ENCODE measurements around the gene GNG8.
"Not testable (repeated sequence)": the region's sequence is repeated elsewhere in the genome, so short reads cannot be mapped to it uniquely, and the experiment has no call there.

Gene GNG8

DNA sequence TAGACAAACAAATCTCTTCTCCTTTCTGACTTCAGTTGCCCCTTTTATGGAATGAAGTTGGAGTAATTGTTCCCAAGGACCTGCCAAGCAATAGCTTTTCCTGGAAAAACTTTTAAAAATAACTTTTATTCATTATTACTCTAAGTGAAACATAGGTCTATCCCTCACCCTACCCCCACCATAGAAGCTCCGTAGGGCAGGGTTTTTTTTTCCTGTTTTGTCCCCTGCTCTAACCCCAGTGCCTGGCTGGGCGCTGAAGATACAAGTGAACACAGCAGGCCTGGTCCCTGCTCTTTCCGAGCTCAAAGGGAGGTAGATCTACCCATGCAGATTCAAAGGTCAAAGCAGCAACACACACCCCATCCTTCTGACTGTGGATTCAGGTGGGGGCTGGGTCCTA is 8.7 kb upstream of the GNG8 start:
- DNase-seq = no peak

DNA sequence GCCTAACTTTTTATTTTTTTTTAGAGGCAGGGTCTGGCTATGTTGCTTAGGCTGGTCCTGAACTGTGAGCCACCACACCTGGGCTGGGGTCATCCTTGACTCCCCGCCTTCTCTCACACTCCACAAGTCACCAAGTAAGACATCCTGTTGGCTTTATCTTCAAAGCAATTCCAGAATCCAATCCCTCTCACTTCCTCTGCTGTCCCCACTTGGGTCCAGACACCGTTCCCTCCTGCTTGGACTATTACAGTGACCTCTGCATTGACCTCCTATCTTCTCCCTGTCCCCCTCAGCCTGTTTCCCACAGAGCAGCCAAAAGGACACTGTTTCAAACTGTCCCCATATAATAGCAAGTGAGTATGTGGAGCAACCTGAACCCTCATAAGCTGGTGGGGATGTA is 4.7 kb upstream of the GNG8 start:
- DNase-seq = no peak

DNA sequence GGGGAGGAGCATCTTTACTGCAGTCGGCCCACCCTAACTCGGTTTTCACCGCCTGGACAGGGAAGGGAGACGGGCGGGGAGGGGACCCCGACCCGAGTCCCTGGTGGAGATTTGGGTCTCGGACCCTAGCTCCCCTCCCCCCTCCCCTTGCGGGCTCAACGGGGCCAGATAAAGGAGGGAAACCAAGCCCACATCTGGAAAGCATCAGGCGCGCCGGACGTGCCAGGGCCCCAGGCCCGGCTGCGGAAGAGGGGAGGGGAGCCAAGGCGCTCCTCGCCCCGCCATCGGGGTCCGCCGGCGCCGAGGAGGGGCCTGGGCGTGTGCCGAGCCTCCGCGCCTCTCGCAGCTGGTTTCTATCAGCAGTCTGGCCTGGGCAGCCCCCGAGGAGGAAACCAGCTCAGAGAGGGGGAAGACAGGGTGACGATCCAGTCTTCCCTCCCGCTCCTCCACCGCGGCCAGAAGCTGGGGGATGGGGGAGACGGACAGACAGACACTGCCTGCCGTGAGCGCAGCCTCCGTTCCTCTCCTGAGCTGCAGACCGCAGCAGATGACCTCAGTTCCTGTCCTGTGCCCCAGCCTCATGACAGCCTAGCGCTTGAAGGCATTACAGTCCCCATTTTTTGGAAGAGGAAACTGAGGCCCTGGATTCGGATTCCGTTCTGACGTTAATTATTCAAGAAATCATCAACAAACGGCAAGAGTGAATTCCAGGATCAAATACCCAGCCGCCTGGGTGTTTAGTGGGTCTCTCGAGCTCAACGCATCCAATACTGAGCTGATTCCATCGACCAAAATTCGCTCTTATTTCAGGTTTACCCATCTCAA is 3.6 kb upstream of the GNG8 start:
- peak; percentile 68 for DNase-seq

DNA sequence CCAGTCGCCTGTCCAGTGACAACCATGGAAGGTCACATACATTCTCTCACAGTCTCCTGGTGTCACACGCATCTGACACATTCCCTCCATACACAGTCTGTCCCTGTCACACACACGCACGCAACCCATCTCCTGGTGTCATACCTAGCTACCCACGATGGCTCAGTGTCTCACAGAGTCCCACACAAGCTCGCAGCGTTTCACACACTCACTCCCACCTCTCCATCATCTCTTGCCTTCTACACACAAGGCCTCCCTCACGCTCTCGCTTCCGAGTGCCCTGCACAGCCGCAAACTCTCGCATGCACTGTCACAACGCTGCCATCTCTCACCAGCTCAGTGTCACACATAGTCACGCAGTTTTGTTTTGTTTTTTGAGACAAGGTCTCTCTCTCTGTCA is 1.2 kb upstream of the GNG8 start:
- no peak for DNase-seq

DNA sequence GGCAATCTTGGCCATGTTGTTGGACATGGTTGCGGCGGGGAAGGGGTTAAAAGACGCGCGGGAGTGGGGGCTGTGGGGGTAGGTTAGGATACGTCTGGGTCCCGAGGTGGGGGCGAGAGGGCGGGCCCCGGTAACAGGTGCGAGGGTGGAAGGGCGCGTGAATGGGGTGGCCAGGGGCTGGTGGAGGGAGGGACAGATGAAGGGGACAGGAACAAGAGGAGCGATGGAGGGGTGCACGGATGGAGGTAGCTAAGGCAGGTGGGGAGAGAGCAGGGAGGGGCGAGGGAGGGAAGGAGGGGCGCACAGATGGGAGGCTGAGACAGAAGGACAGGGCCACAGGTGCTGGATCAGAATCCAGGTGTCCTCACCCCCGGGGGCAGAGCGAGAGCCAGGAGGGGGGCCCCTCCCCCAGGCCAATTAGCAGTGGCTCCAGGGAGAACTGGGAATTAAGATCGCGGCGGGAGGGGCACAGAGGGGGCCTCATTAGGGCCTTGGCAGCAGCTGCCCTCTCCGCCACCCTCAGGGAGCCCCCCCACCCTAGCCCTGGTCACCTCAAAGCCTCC is 1.3 kb downstream of the GNG8 start:
- DNase-seq = peak; percentile 62

DNA sequence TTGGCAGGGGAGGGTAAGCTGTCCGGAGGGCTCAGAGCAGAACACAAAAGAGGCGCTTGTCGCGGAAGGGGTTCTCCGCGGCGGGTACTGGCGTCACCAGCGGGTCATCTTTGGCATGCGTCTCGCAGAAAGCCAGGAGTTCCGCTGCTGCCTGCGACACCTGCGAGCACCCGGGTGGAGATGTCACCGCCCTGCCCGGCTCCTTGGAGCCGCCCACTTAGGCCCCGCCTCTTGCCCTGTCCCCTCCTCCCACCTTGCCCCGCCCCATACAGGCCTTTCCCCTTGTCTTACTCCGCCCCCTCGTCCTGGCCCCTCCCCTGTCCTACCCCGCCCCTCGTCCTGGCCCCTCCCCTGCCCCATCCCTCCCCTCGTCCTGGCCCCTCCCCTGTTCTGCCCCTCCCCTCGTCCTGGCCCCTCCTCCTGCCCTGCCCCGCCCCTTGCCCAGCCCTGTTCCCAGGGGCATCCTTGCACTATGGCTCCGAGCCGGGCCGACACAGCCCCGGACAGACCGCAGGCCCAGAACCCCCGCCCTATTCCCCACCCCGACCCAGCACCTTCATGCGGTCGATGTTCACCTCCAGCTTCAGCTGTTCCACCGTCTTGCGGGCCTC is 1.9 kb downstream of the GNG8 start:
- peak; percentile 97 for DNase-seq

DNA sequence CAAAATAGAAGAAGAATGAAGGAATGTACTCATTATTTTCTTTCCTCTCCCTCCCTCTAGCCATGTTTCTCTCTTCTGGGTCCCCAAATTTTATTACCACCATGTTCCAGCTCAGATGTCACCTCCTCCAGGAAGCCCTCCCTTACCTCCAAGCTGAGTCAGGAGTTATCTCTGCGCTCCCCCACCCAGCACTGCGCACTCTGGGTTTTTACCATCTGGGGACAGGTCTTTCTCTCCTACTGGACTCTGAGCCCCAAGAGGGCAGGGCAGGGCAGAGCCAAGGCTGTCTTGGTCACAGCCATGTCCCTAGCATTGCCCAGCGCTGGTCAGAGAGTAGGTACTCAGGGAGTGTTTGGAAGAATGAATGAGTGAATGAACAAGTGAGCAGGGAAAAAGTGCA is 2.9 kb downstream of the GNG8 start:
- DNase-seq = no peak

DNA sequence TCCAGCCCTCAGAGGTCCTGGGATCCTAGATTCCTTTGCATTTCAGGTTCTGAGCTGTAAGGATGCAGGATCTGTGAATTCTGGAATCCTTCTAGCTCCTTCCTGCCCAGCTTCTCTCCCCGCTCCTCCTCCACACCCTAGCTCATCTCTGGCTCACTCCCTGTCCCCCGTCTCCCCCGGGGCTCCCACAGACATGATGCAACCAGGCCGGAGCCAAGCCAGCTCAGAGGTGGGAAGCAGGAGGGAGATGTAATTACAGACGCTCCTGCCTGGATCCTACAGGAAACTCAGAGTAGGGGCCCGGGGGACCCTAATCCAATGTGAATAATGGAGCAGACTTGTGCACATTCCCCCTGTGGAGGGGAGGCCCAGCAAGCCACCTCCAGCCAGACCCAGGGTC is 4.5 kb downstream of the GNG8 start:
- no peak for DNase-seq

DNA sequence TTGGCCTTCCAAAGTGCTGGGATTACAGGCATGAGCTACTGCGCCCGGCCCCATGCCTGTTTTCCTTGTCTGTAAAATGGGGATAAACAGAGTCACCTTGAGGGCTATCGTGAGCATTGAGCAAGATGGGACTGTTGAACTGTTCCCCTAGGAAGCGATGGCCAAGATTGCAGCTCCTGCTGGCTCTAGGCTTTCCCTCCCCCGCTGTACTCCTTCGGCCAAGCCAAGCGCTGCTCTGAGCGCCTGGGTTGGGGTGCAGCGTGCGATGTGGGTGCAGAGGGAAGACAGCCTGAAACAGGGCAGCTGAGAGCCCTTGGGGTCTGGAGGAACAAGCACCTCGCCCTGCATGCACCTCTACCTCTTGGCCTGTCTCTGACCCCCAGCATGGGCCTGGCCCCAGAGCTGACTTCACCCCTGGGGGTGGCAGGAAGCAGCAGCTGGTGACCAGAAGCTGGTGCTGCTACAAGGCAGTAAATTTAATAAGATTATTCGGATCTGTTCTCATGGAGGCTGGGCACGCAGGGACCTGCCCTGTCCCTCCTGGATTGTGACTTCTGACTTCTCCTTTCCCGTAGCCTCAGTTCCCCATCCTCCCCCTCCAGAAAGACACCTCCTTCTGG is 5.3 kb downstream of the GNG8 start:
- DNase-seq = no peak

DNA sequence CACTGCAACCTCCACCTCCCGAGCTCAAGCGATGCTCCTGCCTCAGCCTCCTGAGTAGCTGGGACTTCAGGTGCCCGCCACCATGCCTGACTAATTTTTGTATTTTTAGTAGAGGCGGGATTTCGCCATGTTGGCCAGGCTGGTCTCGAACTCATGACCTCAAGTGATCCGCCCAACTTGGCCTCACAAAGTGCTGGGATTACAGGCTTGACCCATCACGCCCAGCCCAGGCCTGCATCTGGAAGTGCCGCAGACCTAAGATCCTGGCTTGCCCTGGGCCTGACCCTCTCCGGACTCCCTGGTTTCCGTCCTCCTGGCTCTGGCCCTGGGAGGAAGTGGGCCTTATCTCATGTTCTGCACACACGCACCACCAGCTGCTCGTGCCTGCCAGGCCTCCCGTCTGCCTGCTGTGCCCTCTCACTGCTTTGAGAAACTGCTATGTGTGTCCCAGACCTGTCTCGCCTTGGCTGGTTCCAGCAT is 6.4 kb downstream of the GNG8 start:
- no peak for DNase-seq

DNA sequence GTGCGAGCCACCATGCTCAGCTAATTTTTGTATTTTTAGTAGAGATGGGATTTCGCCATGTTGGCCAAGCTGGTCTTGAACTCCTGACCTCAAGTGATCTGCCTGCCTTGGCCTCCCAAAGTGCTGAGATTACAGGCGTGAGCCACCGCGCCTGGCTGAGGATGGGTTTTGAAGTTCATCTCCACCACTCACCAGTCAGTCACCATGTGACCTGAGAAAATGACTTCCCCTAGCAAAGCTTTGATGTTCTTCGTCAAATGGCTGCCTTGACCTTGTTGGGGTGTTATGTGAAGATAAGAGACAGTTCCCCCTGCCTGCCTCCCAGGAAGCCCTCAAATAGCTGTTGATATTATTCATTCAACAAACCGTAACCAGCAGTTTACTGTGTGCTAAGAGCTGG is 7.0 kb downstream of the GNG8 start:
- DNase-seq = not testable (repeated sequence)

DNA sequence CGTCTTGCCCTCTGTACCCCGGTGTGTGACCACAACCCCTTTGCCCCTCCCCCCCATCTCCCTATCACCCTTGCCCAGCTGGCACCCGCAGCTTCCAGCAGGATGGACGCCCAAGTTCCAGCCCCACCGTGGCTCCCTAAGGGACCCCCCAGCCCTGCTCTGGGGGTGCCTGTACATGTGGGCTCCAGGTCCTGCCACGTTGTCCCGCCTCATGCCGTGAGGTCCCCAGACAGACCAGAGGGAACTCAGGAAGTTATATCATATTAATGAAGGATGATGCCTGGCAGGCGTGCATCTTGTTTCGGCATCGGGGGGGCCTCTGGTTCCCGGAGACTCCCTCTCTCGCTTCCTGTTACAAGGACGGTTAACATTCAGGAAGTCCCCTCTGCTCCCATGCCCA is 9.6 kb downstream of the GNG8 start:
- DNase-seq = no peak

DNA sequence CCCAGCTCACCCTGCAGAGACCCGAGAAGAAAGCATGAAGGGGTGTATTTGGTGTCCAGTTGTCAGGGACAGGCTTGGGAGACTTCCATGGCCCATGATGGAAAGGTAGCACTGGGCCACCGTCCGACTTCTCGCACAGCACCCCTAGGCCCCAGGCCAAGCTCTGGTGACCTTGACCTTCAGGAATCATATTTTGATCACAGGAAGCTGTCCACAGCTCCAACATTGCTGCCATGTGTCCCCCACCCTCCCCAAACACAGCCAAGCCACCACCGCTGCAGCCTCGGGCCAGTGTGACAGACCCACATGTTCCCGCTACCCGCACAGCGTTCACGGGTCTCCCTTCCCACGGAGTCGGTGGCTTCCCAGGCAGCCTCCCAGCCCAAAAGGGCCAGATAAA is 10.3 kb downstream of the GNG8 start:
- DNase-seq = no peak

DNA sequence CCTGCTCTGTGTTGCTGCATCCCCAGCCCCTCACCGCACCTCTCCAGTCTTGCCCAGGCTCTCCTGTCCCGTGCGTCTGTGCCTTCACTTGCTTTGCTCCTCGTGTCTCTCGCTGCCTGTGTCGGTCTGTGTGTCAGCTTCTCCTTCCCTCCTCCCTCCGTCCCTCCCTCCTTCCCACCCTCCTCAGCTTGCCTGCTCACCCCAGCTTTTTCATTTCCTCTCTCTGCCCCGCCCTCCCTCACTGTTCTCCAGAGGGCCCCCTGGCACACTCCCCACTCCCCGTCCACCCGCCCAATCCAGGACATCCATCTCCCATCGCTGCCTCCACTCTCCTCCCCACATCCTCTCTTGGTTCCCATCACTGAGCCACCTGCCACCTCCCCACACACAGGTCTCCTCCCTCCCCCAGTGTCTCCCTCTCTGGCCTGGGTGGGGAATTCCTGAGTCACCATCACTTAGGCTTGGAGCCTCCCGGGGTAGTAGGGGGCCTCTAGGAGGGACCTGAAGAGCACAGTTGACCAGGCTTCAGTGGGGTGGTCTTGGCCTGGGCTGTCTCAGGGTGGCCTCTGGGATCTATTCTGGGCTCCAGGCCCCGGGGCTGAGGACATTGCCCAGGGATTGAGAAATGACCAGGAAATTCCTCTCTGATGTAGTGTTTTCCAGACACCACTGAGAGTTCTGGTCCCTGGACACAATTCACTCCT is 10.9 kb downstream of the GNG8 start, which contains the start of gene PTGIR:
Gene PTGIR (minus strand): TSS at position 132 of the 704 bp plus-strand sequence. CDS start 864 bp downstream, outside the sequence.
- DNase-seq = peak; percentile 67

DNA sequence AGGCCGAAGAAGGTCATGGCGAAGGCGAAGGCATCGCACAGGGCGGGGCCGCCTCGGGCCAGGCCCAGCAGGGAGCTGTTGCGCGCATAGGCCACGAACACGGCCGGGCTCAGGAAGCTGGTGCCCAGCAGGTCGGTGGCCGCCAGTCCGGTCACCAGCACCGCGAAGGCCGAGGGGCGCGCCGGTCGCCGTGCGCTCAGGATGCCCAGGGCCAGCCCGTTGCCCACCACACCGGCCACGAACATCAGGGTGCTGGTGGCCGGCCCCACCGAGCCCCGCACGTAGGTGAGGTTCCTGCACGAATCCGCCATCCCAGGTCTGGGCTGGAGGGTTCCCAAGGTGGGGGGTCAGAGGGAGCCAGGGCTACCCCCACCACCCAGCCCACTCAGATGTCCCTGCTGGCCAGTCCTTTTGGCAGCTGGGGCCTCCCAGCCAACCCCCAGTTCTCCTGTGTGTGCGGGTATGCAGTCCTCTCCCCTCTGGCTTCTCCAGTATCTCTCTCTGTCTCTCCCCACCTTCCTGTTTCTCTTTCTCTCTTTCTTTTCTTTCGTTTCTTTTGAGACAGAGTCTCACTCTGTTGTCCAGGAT is 12.0 kb downstream of the GNG8 start:
- DNase-seq = no peak

DNA sequence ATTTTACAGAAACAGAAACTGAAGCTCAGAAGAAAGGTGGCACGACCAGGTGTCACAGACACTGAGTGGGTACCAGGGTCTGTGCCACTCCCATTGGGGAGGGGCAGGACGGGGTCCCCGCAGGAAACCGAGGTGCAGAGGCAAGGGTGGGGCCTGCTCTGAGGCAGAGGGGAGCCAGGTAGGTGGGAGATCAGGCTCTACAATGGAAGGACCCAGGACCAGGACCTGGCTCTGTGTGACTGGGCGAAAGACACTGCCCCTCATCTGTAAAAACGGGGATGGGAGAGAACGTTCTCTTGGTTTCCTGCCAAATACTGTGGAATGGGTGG is 13.9 kb downstream of the GNG8 start:
- DNase-seq = no peak

DNA sequence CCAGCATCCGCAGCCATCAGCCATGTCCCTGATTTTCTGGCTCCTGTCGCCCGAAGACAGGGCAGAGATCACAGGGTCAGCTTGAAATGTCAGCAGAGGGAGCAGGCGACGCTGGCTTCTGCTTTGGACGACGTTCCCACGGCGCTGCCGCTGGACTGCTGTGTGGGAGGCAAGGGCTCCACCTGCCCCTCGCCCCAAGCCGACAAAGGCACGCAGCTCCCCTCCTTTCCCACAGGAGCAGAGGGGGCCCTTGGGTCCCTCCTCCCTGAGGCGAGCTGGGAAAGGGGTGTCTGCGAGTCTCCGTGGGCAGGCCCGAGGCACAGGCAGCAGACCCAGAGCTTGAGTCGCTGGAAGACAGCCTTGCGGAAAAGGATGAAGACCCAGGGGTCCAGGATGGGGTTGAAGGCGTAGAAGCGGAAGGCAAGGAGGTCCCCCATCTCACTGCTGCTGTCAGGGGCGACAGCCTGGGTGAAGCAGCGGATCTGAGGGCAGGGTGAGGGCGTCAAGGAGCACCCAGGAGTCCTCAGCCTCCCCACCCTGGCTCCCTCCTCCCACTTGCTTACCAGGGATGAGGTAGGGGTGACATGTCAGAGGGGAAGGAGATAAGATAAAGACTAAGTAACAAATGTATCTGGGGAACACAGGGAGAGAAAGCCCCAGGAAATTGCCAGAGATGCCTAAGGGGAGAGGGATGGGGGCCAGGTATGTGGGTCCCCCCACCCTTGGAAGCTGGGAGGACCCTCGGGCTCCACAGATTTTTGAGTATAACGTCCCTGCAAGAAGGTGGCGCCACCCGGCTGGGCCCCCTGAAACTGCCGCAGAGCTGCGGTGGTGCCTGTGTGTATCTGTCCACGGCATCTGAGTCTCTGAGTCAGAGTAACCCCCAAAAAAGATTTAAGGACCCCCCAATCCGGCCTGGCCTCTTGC is 14.5 kb downstream of the GNG8 start:
- DNase-seq = no peak

DNA sequence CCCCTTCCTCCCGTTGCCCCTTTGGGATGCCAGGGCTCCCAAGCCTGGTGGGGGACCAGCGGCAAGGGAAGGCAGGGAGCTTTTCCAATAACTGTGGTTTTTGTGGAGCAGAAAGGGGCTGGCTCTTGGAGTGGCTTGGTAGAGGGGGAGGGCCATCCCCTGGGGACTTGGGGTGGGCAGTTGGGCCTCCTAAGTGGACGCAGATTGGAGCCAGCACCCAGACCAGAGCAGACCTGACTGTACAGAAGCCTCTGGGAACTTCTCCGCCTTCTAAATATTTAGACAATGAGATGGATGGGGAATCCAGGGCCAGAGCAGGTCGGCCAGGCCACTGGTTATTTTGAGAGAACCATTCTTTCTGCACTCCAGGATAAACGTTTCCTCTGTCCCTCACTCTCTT is 15.3 kb downstream of the GNG8 start:
- no peak for DNase-seq

DNA sequence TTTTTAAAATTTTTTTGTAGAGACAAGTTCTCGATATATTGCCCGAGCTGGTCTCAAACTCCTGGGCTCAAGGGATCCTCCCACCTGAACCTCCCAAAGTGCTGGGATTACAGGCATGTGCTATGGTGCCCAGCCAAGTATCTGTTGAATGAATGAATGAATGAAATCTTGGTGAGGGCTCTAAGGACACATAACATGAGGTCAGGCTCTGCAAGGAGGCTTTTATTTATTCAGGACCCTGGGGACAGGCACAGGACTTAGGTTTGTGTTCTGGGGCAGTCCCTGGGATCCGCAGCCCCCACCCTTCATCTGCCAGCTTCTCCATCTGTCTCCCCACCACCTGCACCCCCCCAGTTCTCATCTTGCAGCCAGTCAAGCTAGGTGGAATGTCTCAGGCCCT is 15.7 kb downstream of the GNG8 start:
- DNase-seq = no peak

DNA sequence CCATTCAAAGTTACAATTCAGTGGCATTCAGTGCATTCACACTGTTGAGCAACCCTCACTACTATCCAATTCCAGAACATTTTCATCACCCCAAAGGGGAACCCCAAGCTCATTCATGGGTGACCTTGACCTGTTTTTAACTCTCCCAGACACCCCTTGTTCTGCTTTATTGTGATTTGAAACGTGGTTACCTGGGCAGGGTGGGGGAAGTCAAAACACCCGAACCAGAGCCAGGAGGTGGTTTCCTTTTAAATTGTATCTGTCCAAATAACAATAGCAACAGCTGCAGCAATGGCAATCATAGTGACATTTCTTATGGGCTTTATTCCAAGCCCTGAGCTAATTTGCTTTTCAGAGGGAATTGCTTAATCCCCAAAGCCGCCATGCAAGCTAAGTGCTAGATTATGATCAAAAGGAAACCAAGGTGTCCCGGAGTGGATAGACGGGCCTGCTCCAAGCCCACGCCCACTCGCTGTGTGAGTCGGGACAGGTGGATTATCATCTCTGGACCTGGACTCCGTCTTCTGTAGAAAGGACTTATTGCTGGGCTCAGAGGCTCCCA is 17.3 kb downstream of the GNG8 start:
- no peak for DNase-seq

DNA sequence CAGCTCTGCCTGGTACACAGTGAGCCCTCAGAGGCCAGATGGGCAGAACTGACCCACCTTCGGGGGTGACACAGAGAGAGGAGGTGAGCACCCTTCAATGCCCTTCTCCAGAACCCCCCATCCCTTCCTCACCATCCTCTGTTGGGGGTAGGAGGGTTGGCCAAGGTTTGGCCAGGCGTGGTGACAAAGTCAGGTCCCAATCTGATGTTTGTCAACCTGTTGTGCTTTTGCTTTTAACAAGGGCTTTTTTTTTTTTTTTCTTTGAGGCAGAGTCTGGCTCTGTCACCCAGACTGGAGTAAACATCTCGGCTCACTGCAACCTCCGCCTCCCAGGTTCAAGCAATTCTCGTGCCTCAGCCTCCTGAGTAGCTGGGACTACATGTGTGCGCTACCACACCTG is 18.4 kb downstream of the GNG8 start:
- DNase-seq = no peak

All from activated CD8-positive, alpha-beta memory T cell treated with anti-CD3 and anti-CD28 coated beads for 24 hours (primary cell).